ENCODE results near the gene CHRND. TPM values are rescaled to one million over a fixed set of nuclear protein-coding genes. Genes with fewer than 3 reads are reported as not detected.

The CHRND gene
- total RNA-seq = not detected

- Mint-ChIP-seq H3K27ac (no peak within 1 kb of the TSS), H3K4me3 (no peak within 1 kb of the TSS), H3K36me3 (no peaks in the 10 kb centered on the region), H3K4me1 (ENCODE audit: low read depth) (peaks cover 15% of the 10 kb centered on the region), H3K27me3 (peaks cover 44% of the 10 kb centered on the region), H3K9me3 (no peaks in the 10 kb centered on the region)
- ChIA-PET POLR2A (no interaction called here), CTCF (no interaction called here)
- intact Hi-C loops (cut with micrococcal nuclease) = loop anchor here (10.0 kb wide), 1 partner anchor 621 kb away; no protein-coding TSS in a partner anchor
- no peak for DNase-seq
Measured at GRCh38 chr2:232525791-232526371, at the start of gene CHRND. Gene CHRND, plus strand, starts transcription at chr2:232526160. Its CDS starts 56 bp downstream, at chr2:232526216.

GRCh38 chr2:232476791-232477190 lies 49.2 kb upstream of the CHRND start:
- ChIA-PET CTCF (no interaction called here), POLR2A (no interaction called here)
- no peak overlapping the region for H3K27ac Mint-ChIP-seq
- H3K4me3 Mint-ChIP-seq = no peak overlapping the region
- H3K36me3 Mint-ChIP-seq = no peaks in the 10 kb centered on the region
- H3K4me1 Mint-ChIP-seq (ENCODE audit: low read depth) = no peaks in the 10 kb centered on the region
- no peak for DNase-seq
- H3K9me3 Mint-ChIP-seq = peaks cover 8% of the 10 kb centered on the region
- H3K27me3 Mint-ChIP-seq = peaks cover 21% of the 10 kb centered on the region
- intact Hi-C loops (cut with micrococcal nuclease) = no loop called here

GRCh38 chr2:232477751-232478510 lies 48.0 kb upstream of the CHRND start:
- intact Hi-C loops (cut with micrococcal nuclease) = no loop called here
- Mint-ChIP-seq H3K27me3 (peaks cover 18% of the 10 kb centered on the region), H3K4me3 (no peak overlapping the region), H3K27ac (no peak overlapping the region), H3K9me3 (peaks cover under 1% of the 10 kb centered on the region), H3K4me1 (ENCODE audit: low read depth) (no peaks in the 10 kb centered on the region), H3K36me3 (no peaks in the 10 kb centered on the region)
- ChIA-PET POLR2A (no interaction called here), CTCF (interaction anchor here (1.0 kb wide), 1 partner anchor 44 kb away, joined by 3 read pairs; no protein-coding TSS in a partner anchor)
- DNase-seq = no peak

GRCh38 chr2:232478571-232479340 lies 47.2 kb upstream of the CHRND start:
- no peaks in the 10 kb centered on the region for H3K36me3 Mint-ChIP-seq
- no peak overlapping the region for H3K27ac Mint-ChIP-seq
- DNase-seq = no peak
- no peaks in the 10 kb centered on the region for H3K4me1 Mint-ChIP-seq (ENCODE audit: low read depth)
- no peak overlapping the region for H3K4me3 Mint-ChIP-seq
- intact Hi-C loops (cut with micrococcal nuclease) = no loop called here
- H3K27me3 Mint-ChIP-seq = peaks cover 15% of the 10 kb centered on the region
- ChIA-PET POLR2A (no interaction called here), CTCF (interaction anchor here (0.6 kb wide), 1 partner anchor 94 kb away, joined by 3 read pairs; no protein-coding TSS in a partner anchor)
- no peaks in the 10 kb centered on the region for H3K9me3 Mint-ChIP-seq

GRCh38 chr2:232479341-232480200 lies 46.4 kb upstream of the CHRND start:
- Mint-ChIP-seq H3K4me1 (ENCODE audit: low read depth) (no peaks in the 10 kb centered on the region), H3K27me3 (peaks cover 18% of the 10 kb centered on the region), H3K36me3 (no peaks in the 10 kb centered on the region), H3K4me3 (no peak overlapping the region), H3K9me3 (no peaks in the 10 kb centered on the region), H3K27ac (no peak overlapping the region)
- DNase-seq = no peak
- intact Hi-C loops (cut with micrococcal nuclease) = no loop called here
- POLR2A ChIA-PET = no interaction called here
- CTCF ChIA-PET = interaction anchor here (0.6 kb wide), 1 partner anchor 93 kb away, joined by 3 read pairs; no protein-coding TSS in a partner anchor

- CTCF ChIA-PET = no interaction called here
- peaks cover 4% of the 10 kb centered on the region for H3K4me1 Mint-ChIP-seq (ENCODE audit: low read depth)
- intact Hi-C loops (cut with micrococcal nuclease) = no loop called here
- POLR2A ChIA-PET = no interaction called here
- no peak for DNase-seq
- peaks cover 26% of the 10 kb centered on the region for H3K27me3 Mint-ChIP-seq
- H3K36me3 Mint-ChIP-seq = no peaks in the 10 kb centered on the region
- no peak overlapping the region for H3K27ac Mint-ChIP-seq
- H3K9me3 Mint-ChIP-seq = no peaks in the 10 kb centered on the region
- H3K4me3 Mint-ChIP-seq = no peak overlapping the region
Measured at GRCh38 chr2:232480201-232481190, 45.5 kb upstream of the CHRND start.

- Mint-ChIP-seq H3K27me3 (peaks cover 23% of the 10 kb centered on the region), H3K4me1 (ENCODE audit: low read depth) (peaks cover 4% of the 10 kb centered on the region), H3K36me3 (no peaks in the 10 kb centered on the region), H3K9me3 (no peaks in the 10 kb centered on the region), H3K4me3 (no peak overlapping the region), H3K27ac (no peak overlapping the region)
- ChIA-PET CTCF (no interaction called here), POLR2A (no interaction called here)
- intact Hi-C loops (cut with micrococcal nuclease) = no loop called here
- no peak for DNase-seq
Measured at GRCh38 chr2:232481322-232482140, 44.4 kb upstream of the CHRND start.

GRCh38 chr2:232482301-232483238 lies 43.4 kb upstream of the CHRND start:
- CTCF ChIA-PET = no interaction called here
- Mint-ChIP-seq H3K36me3 (no peaks in the 10 kb centered on the region), H3K27me3 (peaks cover 27% of the 10 kb centered on the region), H3K4me3 (no peak overlapping the region), H3K4me1 (ENCODE audit: low read depth) (peaks cover 8% of the 10 kb centered on the region), H3K27ac (no peak overlapping the region), H3K9me3 (no peaks in the 10 kb centered on the region)
- intact Hi-C loops (cut with micrococcal nuclease) = no loop called here
- no peak for DNase-seq
- POLR2A ChIA-PET = no interaction called here

- ChIA-PET POLR2A (no interaction called here), CTCF (no interaction called here)
- Mint-ChIP-seq H3K9me3 (no peaks in the 10 kb centered on the region), H3K27me3 (peaks cover 31% of the 10 kb centered on the region), H3K36me3 (no peaks in the 10 kb centered on the region), H3K27ac (no peak overlapping the region), H3K4me1 (ENCODE audit: low read depth) (peaks cover 8% of the 10 kb centered on the region), H3K4me3 (no peak overlapping the region)
- no peak for DNase-seq
- intact Hi-C loops (cut with micrococcal nuclease) = no loop called here
Measured at GRCh38 chr2:232483311-232483922, 42.5 kb upstream of the CHRND start.

All from activated CD4-positive, alpha-beta memory T cell treated with anti-CD3 and anti-CD28 coated beads for 36 hours (primary cell).